Fibroblast of mammary gland (primary cell): ENCODE measurements around the gene GALR2.

Experiments
- DNase-seq: peaks from one replicate; pipeline ENCODE4 v3.0.0-alpha.2; 2010; ENCODE audit warnings: low read depth
- H3K4me3 ChIP-seq: 2 replicates; pipeline ENCODE4 v1.5.1; 2011; ENCODE audit warnings: low read depth, mild to moderate bottlenecking, low read length, moderate library complexity; ENCODE audit not compliant: control insufficient read depth
- CTCF ChIP-seq: conservative IDR thresholded peaks from 2 replicates; pipeline ENCODE4 v1.5.1; 2011; ENCODE audit warnings: low read depth, low read length, inconsistent platforms; ENCODE audit not compliant: control insufficient read depth, insufficient read depth

The GALR2 gene

DNA sequence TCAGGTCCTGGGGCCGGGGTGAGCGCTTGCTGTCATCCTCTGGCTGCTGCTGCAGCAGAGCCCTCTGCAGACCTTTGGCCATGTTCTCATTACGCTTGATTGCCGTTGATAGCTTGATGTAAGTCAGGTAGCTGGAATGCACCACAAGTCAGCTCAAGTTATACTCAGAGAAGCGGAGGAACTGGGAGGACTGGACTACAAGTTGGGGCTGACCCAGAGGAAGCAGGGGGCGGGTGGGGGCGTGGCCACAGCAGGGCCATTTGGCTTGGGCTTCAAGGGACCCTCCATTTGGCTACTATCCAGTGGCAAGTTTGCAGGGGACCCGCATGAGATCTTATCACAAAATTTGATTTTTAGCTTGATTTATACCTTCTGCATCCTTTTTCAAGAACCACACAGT, 28.5 kb upstream of the GALR2 start:
- no peak overlapping the region for H3K4me3 ChIP-seq
- no peak for DNase-seq
- TF ChIP-seq CTCF: no peak

DNA sequence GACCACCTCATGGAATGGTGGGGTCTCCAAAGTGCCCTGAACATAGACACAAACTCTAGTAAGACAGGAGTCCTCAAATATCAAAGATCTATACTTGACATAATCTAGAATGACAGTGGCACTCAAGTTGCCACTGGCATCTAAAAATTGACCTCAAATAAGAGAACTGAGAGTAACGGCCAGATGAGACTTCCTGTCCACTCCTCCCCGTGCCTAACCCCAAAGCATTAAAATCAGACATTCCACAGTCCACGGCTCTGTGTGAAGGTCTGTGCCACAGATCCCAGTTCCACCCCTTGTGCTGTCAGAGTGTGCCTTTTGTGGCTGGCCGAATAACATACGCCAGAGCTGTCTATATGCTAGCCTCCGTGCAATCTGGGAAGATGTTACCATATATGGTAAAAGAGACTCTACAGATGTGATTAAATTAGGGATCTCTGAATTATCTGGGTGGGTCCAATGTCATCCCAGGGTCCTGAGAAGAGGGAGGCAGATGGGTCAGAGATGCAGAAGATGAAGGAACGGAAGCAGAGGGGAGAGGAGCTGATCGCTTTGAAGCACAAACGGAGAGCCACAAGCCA, 26.5 kb upstream of the GALR2 start:
- no peak overlapping the region for H3K4me3 ChIP-seq
- TF ChIP-seq CTCF: no peak
- no peak for DNase-seq

DNA sequence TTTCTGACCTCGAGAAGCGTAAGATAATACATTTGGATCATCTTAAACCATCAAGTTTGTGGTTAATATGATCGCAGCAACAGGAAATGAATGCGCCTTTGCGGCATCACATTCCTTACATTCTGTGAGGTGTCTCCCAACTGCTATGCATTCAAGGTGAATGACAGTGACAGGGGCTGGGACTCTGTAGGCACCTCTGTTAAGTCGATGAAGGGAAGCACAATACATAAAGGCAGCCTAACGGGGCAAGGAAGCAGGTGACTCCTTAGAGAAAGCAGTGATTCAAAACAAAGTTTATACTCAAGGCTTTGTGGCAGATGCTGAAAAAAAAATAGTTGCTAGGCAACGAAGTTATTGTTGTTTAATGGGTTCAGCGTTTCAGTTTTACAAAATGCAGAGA, 25.9 kb upstream of the GALR2 start:
- DNase-seq: no peak
- no peak overlapping the region for H3K4me3 ChIP-seq
- no peak for TF ChIP-seq CTCF

DNA sequence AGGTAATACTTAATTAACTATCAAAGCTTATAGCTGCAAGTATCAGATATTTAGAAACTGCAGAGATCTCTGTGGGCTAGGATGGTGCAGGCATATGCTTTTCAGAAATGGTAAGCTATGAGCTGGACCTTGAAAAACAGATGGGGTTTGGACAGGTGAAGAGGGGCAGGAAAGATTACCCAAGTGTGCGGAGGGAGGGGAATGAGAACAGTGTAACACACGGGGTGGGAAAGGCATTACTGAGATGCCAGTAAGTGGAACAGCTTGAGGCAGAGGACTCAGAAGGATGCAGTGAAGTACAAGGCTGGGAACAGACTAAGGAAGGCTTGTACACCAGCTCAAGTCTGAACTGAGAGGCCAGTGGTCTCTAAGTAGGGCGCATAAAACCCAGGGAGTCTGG, 25.3 kb upstream of the GALR2 start:
- no peak for DNase-seq
- TF ChIP-seq CTCF: no peak
- H3K4me3 ChIP-seq: no peak overlapping the region

DNA sequence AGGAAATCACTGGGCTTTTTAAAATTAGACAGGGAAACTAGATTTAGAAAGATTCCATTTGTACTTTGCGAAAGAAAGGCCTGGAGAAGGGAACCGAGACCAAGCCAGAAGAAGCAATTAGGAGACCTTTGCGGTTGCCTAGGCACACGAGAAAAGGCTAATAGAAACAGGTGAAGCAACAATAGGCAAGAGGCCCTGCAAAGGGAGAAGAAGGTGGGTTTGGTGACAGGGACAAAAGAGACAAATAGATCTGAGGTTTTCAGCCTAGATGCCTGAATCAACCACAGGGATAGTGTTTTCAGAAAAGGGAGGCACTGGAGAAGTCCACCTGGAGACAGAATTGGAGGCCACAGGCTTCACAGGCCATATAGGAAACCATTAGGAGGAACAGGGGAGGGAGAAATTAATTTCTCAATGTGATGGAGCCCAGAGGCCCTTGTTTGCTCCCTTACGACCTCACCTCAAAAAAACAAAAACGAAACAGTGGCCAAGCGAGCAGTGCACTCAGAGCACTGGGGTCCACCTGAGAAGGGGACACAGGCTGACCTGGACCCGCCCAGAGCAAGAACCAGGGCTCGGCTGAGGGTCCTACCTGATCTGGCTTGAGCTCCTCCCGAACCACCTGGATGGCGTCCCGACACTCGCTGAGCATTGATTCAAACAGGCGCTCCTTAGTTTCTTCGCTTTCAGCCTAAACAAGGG, 24.6 kb upstream of the GALR2 start:
- TF ChIP-seq CTCF: no peak
- DNase-seq: no peak
- no peak overlapping the region for H3K4me3 ChIP-seq

GRCh38 chr17:76050538-76051467, 23.8 kb upstream of the GALR2 start:
- TF ChIP-seq CTCF: no peak
- no peak overlapping the region for H3K4me3 ChIP-seq
- no peak for DNase-seq
